Measurements from ENCODE around the gene CLEC7A. TPM values are rescaled to one million over a fixed set of nuclear protein-coding genes. Genes with fewer than 3 reads are reported as not detected.

Gene CLEC7A
- not detected for total RNA-seq

DNA sequence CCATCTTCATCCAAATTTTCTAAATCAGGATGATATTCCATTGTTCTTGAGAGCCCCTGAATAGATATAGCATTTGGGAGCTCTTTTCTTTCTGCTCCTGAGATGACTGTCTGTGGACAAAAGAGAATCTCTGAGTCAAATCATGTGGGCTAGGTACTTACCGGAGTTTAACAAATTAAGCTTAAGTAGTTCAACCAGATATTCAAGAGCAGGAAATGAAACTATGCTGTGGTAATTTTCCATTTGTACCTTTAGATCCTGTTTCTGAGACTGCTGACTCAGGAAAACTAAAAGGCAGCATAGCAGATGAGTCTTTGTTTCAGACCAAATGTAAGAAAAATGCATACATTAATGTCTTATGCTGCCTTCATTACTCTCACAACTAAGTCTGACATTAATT is at the start of gene CLEC7A:
CLEC7A (minus strand) TSS at position 158 of the 400 bp plus-strand sequence; CDS start at position 41, 117 bp downstream.
- POLR2A ChIA-PET = no interaction called here
- CTCF ChIA-PET = interaction anchor here (1.6 kb wide), 1 partner anchor 316 kb away, joined by 8 read pairs; no protein-coding TSS in a partner anchor

DNA sequence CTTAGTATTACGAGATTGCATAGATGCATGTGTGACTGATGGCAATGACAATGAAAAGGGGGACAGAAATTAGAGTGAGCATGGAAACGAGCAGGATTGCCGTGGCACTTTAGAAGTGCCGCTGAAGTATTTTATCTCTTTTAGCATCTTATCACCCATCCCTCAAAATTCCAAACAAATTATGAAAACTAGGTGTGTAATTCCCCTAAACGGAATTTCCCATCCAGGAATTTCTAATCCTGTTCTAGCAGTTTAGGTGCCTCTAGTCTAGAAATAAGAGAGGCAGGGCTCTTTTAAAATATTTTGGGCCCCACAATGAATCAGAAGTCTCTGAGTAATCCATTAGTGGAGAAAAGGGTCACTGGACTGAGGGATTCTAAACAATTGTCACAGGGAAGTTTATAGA is 49.8 kb upstream of the CLEC7A start:
- ChIA-PET POLR2A (no interaction called here), CTCF (no interaction called here)

DNA sequence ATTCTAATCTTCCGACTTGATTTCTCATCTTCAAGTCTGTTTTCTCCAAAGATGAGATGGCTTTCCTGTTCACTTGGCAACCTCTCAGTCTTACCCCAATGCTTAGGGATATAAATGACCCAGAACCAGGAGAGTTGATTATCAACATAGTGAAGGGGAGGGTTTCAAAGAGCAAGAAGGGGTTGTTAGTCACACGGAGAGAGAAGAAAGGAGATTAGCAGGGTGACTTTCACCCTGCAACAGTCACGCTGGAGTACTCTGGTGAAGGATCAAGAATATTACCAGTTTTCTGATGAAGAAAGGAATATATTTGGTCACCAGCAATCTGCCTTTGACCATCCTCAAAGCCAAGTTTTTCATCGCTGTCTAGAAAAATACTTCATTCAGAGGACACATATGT is 48.8 kb upstream of the CLEC7A start, which contains the start of gene TMEM52B:
TMEM52B (plus strand) TSS at position 212 of the 400 bp plus-strand sequence. CDS start 543 bp downstream, outside the sequence.
- ChIA-PET CTCF (no interaction called here), POLR2A (no interaction called here)

DNA sequence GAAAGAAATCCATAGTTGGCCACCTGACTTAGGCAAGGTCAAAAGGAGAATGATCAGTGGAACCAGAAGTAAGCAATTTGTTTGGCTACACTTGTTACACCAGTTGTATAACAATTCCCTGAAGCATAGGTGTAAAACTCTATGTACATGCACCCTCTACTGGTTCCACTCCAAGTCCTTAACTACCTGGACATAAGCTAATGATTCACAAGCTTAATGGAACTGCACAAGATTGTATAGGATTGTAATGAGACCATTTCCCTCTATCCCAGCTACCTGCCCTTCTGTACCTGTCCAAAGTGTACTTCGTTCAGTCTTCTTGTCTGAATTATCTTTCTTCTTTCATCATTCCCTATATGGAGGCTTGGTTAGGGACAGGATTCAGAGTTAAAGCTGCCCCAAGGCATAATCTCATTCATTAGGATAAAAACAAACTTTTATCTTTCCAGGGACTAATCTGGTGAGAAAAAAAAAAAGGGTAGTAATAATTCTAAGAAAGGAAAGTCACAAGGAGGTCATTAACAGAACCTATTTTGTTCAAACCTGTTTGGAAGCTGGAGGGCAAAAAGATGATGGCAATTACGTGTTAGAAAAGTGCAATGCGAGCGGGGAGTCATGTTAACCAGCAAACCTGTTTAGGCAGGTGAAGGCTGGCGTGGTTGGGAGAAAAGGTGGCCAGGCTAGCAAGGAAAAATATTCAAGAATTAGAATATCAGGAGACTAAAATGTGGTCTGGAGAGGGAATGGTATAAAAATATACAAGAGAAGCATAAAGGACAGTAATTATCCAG is 46.0 kb upstream of the CLEC7A start:
- CTCF ChIA-PET = no interaction called here
- POLR2A ChIA-PET = interaction anchor here (0.5 to 0.6 kb wide), 2 partner anchors 18 to 270 kb away, joined by 3 to 9 read pairs; no protein-coding TSS in a partner anchor

DNA sequence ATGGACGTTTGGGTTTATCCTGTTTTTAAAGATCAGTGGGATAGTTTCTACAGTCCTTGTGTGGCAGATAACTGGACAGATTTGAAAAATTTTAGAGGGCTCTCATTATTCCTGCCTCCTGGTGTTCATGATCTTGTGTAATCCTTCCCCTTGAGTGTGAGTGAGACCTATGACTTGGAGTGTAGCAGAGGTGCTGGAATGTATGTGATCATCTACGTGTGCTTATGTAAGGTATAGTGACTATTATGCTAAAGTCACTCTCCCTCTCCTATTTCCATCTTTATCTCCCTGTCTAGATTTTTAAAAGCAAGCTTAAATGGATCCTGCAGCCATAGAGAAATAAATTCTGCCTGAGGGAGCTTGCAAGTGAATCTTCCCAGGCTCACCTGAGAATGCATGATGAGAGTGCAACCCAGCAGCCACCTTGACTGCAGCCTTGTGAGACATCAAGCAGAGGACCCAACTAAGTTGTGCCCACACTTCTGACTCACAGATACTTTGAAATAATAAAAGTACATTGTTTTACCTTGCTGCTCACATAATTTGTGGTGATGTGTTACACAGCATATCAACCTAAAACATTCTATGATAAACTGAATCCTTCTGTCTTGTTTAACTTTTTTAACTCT is 45.1 kb upstream of the CLEC7A start:
- POLR2A ChIA-PET = interaction anchor here (0.6 kb wide), 1 partner anchor 269 kb away, joined by 3 read pairs; no protein-coding TSS in a partner anchor
- CTCF ChIA-PET = interaction anchor here (0.7 kb wide), 1 partner anchor 498 kb away, joined by 3 read pairs; no protein-coding TSS in a partner anchor

DNA sequence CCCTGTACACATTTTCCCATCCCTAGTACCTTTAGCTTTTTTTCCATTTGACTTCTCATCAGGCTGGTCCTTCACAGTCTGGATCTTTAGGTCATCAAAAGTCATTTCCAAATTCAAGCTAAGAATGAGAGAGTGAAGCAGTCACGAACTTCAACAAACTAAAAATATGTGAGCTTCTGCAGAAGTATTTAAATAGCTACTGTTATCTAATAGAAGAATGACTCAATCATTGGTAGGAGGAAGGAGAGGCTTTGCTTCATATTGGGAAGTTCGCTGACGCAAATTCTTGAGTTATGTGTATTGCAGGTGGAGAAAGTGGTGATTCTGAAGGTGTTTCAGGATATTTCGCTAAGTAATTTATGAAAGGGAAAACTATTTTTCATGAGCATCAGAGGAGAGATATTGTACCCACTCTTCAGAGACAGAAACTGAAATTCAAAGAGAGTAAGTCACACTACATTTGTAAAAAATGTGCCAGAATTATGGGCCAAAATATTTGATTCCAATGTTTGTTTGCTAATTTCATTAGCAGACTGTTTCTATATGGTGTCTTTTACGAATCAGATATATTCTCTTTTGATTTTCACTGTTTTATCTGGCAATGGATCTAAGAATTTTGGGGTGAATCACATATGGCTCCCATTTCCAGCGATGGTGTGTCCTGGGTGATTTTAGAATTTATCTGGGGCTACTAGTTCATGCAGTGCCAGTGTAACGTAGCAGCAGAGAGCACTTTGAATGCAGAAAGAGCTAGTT is 42.2 kb upstream of the CLEC7A start, which contains the start of gene OLR1:
OLR1 (minus strand) TSS at position 160 of the 756 bp plus-strand sequence; CDS start at position 105, 55 bp downstream.
- ChIA-PET POLR2A (no interaction called here), CTCF (interaction anchor here (1.0 kb wide), 1 partner anchor 19 kb away, joined by 3 read pairs; no protein-coding TSS in a partner anchor)

DNA sequence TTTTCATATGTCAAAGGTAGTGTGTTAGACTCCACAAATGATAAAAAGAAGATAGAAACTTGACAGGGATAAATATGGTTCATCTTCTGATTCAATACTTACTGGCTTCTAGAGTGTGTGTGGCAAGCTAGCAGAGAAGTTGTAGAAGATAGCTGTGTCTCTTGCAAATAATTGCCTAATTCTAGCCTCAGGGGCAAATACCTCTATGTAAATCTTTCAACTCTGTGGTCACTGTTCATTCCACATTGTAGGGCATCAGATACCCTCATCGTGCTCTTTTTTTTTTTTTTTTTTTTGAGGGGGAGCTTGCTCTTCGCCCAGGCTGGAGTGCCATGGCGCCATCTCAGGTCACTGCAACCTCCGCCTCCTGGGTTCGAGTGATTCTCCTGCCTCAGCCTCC is 40.2 kb upstream of the CLEC7A start:
- ChIA-PET POLR2A (interaction anchor here (0.7 kb wide), 1 partner anchor 129 kb away, joined by 3 read pairs; no protein-coding TSS in a partner anchor), CTCF (interaction anchor here (0.5 kb wide), 1 partner anchor 77 kb away, joined by 3 read pairs; no protein-coding TSS in a partner anchor)

DNA sequence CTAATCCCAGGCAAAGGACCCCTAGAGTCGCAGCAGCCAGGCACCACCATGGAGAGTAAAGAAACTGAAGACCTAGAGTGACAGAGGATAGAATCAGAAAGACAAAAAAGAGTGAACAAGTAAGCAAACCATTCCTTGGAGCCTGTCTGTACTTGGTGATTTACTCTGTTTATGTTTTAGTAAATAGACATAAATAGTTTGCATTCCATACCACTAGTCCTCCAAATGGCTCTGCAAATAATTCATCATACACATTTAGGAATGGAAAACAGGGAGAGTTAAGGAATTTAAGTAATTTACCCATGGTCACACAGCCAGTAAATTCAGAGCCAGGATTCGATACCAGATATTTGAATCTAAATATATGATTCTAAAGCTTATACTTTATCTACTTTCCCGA is 39.1 kb upstream of the CLEC7A start:
- CTCF ChIA-PET = no interaction called here
- POLR2A ChIA-PET = no interaction called here

DNA sequence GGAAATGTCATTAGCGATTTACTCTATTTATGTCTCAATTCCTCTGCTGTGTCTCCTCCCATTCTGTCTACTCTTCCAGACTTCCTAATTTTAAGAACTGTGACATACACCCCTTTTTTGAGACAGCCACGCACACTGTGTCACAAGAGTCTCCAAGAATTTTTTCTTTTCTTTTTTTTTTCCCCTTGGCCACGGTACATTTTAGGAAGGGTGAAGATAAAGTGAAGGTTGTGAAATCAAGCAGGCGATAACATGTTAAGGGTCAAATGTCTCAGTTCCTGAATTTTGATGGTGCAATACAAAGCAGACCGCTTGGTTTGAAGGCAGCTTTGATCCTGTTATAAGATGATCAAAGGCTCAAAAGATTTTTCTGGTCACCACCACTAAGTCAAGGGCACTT is 37.6 kb upstream of the CLEC7A start:
- ChIA-PET POLR2A (no interaction called here), CTCF (no interaction called here)

DNA sequence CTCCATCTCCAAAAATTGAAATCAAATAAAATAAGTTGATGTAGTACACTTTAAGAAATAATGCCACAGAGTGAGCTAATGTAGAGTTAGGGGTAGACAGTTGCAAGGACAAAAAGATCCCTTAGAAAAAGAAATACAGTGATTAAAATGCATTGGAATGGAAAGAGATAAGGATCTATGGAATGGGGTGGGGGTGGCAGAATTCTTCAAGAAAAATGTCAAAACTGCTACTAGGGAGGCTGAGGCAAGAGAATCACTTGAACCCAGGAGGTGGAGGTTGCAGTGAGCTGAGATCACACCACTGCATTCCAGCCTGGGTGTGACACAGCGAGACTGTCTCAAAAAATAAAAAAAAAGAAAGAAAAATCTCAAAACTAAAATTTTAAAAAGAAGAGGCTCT is 35.4 kb upstream of the CLEC7A start:
- ChIA-PET POLR2A (interaction anchor here (0.7 kb wide), 1 partner anchor 1284 kb away, joined by 3 read pairs; no protein-coding TSS in a partner anchor), CTCF (interaction anchor here (0.6 kb wide), 1 partner anchor 273 kb away, joined by 5 read pairs; no protein-coding TSS in a partner anchor)

DNA sequence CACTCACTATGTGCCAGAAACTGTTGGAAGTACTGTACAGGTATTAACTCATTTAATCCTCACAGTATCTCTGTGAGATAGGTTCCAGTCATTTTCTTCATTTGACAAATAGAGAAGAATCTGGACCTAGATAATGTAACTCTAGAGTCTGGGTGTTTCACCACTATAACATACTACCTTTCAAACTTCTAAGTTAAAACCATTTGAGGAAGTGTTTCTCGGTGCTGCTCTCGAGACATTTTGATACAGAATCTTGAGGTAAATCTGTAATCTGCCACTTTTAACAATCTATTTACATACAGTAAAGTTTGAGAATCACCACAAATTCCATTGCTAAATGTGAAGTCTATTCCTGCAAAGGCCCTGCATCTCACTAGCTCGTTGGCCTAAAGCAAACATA is 33.1 kb upstream of the CLEC7A start:
- ChIA-PET CTCF (interaction anchor here (1.0 kb wide), 1 partner anchor 10 kb away, joined by 4 read pairs; no protein-coding TSS in a partner anchor), POLR2A (no interaction called here)

DNA sequence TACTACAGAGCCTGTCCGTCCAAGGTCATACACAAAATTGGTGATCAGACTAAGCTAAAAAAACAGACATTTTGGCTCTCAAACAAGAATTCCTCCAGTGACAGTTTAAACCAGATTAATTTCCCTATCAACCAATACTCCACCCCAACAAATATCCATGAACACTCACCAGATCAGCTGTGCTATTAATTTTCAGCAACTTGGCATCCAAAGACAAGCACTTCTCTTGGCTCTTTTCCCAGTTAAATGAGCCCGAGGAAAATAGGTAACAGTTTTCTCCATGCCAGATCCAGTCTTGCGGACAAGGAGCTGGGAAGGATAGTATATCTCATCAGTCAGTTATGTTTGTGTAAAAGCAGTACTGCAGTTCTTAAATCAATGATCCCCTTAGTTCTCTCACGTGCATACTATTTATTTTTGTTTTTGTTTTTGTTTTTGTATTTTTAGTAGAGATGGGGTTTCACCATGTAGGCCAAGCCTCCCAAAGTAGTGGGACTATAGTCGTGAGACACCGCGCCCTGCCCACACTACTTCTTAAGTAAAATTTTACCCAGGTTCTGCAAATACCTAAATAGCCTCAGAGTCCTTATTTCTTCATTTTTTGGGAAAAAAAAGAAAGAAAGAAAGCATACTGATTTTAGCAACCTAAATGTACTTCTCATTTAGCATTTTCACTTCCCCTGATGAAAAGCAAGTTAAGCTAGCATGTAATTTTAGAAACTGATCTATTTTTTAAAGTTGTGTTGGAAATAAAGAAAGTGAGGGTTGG is 30.8 kb upstream of the CLEC7A start:
- CTCF ChIA-PET = interaction anchor here (0.8 to 1.7 kb wide), 2 partner anchors 8 to 33 kb away, joined by 4 to 7 read pairs; no protein-coding TSS in a partner anchor
- POLR2A ChIA-PET = no interaction called here

DNA sequence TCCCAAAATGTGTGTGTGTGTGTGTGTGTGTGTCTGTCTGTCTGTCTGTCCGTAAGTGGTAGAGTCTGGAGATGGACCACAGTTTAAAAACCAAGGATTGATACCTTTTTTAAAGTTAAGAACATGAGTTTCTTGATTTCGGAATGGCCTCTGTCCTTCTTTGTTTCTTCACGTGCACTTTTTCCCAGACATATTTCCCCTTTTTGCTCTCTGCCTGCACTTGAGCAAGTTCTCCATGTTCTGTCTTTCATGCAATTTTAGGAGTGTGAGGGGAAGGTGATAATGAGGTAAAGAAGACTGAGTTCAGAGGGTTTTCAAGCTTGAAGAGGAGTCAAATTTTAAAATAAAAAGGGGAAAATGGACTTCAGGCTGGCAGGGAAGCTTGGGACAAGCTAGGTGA is 29.3 kb upstream of the CLEC7A start:
- CTCF ChIA-PET = no interaction called here

DNA sequence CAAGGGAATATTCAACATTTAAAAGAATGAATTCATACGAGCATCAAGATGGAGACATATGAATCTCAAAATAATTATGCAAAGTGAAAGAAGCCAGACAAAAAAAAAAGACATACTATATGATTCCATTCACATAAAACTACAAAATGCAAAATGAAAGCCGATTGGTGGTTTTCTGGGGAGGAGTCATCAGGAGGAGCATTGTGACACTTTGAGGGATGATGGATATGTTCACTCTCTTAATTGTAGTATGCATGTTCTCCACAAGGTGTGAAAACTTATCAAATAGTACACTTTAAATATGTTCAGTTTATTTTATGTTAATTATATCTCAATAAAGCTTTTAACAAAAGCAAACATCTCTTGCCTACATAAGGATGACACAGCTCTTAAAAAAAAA is 28.4 kb upstream of the CLEC7A start:
- CTCF ChIA-PET = no interaction called here
- POLR2A ChIA-PET = no interaction called here

More for the DNA sequence above, 29.3 kb upstream of the CLEC7A start:
- POLR2A ChIA-PET = no interaction called here

DNA sequence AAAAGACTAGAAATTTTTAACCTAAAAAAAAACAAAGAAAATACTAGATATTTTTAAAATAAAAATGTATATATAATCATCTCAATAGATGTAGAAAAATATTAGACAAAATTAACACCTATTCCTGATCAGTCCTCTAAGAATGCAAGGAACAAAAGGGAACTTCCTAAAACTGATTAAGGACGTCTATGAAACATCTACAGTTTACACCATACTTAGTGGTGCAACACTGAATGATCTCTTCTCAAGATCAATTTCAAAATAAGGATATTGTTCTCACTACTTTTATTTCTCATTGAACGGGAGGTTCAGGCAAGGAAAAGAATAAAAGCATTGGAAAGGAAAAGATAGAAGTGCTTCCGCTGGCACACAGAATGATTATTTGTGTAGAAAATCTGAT is 26.0 kb upstream of the CLEC7A start:
- ChIA-PET CTCF (no interaction called here), POLR2A (no interaction called here)

DNA sequence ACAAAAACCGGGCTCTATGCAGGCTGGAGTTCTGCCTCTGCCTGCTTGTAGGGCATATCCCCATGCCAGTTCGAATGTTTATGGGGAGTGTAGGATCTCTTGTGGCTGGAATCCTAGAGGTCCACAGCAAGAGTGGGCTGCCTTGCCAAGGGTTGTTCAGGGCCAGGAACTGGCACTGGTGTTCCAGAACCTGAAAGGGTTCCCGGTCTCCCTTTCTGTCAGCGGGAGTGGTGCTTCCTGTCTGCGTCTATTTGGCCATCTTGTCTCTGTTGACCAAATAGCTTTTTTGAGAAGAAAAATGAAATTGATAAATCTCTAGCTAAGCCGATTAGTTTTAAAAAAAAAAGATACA is 24.1 kb upstream of the CLEC7A start:
- POLR2A ChIA-PET = no interaction called here
- CTCF ChIA-PET = interaction anchor here (1.2 kb wide), 1 partner anchor 36 kb away, joined by 3 read pairs; no protein-coding TSS in a partner anchor

DNA sequence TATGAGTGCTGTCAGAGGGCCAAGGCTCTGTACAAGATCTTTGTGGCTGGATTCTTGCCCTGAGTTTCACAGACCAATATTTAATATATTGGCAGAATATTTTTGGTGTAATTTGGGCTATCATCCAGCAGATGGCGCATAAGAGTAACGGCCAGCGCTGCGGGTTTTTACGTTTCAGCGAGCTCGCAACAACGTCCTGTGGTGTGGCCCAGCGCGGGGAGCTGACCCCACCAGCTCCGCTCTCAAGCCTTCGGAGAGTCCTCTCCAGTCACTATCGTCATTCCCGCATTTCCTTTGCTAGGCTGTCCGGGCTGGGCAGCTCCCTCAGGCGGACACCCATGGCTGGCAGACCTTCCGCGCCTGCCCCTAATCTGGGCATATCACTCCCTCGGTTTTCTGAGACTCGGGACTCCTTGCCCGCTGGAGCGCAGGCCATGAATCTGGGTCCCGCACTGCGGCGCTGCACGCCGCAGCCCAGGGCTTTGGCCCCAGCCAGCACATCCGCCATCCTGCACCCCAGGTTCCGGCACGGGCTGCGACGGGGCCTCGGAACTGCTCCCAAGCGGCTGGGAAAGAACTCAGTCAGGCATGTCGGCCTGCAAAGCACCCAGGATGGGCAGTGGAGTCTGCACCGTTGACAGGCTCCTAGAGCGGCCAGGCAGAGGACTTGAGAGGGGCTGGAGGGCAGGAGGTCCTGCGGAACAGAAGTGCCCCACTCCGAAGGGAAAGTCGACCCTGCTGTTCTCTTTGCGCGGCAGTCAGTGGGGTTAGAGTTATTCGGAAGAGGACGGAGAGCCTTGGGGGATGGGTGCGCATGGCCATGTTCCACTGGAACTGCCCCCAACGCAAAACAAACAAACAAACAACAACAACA is 23.5 kb upstream of the CLEC7A start:
- POLR2A ChIA-PET = no interaction called here
- CTCF ChIA-PET = interaction anchor here (0.5 to 3.4 kb wide), 14 partner anchors 8 to 458 kb away, joined by 3 to 20 read pairs (median 4); partner anchors contain the start of genes EIF2S3B and OLR1

DNA sequence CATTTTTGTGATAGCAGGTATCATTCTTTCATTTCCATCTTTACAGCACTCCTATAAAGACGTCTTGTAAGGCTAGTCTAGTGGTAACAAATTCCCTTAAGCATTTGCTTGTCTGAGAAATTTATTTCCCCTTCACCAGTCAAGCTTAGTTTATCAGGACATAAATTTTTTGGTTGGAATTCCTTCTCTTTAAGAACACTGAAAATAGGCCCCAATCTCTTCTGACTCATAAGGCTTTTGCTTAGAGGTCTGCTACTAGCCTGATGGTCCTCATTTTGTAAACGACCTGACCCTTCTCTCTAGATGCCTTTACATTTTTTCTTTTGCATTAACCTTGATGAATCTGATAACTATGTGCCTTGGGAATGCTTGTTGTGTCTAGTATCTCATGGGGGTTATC is 21.6 kb upstream of the CLEC7A start:
- CTCF ChIA-PET = interaction anchor here (1.2 to 3.4 kb wide), 2 partner anchors 39 to 338 kb away, joined by 4 to 20 read pairs; no protein-coding TSS in a partner anchor
- POLR2A ChIA-PET = no interaction called here
